HG03095 (cell line): Measurements from ENCODE around the gene GOLT1B.
A peak's percentile ranks its signal among the peaks of the same experiment; 100 is the strongest.
"Not testable (repeated sequence)": the region's sequence is repeated elsewhere in the genome, so short reads cannot be mapped to it uniquely, and the experiment has no call there.

Experiments
- ATAC-seq: cut with Tn5 transposase; IDR thresholded peaks from one replicate; pipeline ENCODE4 v1.9.1; 2021; ENCODE audit warnings: moderate library complexity; ENCODE audit not compliant: unreplicated experiment

GOLT1B gene

GRCh38 chr12:21501258-21502163 lies at the start of gene GOLT1B, which contains the start of gene RECQL:
GOLT1B (plus strand) TSS chr12:21501789; CDS start chr12:21501924, 135 bp downstream.
RECQL (minus strand) TSS chr12:21501635; CDS start chr12:21499570, 2,065 bp downstream.
- ATAC-seq: peak; percentile 99

- no peak for ATAC-seq
Measured at GRCh38 chr12:21453312-21453852, 48.2 kb upstream of the GOLT1B start.

GRCh38 chr12:21456291-21456780 lies 45.3 kb upstream of the GOLT1B start:
- no peak for ATAC-seq

GRCh38 chr12:21459474-21459873 lies 42.1 kb upstream of the GOLT1B start:
- ATAC-seq: no peak

GRCh38 chr12:21467334-21467733 lies 34.3 kb upstream of the GOLT1B start:
- not testable (repeated sequence) for ATAC-seq

GRCh38 chr12:21471294-21471693 lies 30.3 kb upstream of the GOLT1B start:
- ATAC-seq: no peak

GRCh38 chr12:21472197-21472823 lies 29.3 kb upstream of the GOLT1B start:
- no peak for ATAC-seq

- no peak for ATAC-seq
Measured at GRCh38 chr12:21475552-21475951, 26.0 kb upstream of the GOLT1B start.

- no peak for ATAC-seq
Measured at GRCh38 chr12:21476949-21477348, 24.6 kb upstream of the GOLT1B start.

- no peak for ATAC-seq
Measured at GRCh38 chr12:21478756-21479455, 22.7 kb upstream of the GOLT1B start.

- no peak for ATAC-seq
Measured at GRCh38 chr12:21483531-21483930, 18.1 kb upstream of the GOLT1B start.

GRCh38 chr12:21485998-21486397 lies 15.6 kb upstream of the GOLT1B start:
- ATAC-seq: no peak

GRCh38 chr12:21499765-21500164 lies 1.8 kb upstream of the GOLT1B start:
- ATAC-seq: no peak

- peak; percentile 0 for ATAC-seq
Measured at GRCh38 chr12:21500786-21501257, 767 bp upstream of the GOLT1B start.

- ATAC-seq: peak; percentile 4
Measured at GRCh38 chr12:21502164-21502496, 541 bp downstream of the GOLT1B start.

GRCh38 chr12:21502872-21503271 lies 1.3 kb downstream of the GOLT1B start:
- no peak for ATAC-seq

GRCh38 chr12:21505888-21506287 lies 4.3 kb downstream of the GOLT1B start:
- ATAC-seq: no peak

- ATAC-seq: no peak
Measured at GRCh38 chr12:21507849-21508248, 6.3 kb downstream of the GOLT1B start.

GRCh38 chr12:21509768-21510167 lies 8.2 kb downstream of the GOLT1B start:
- peak; percentile 91 for ATAC-seq

GRCh38 chr12:21516281-21516680 lies 14.7 kb downstream of the GOLT1B start:
- ATAC-seq: no peak

GRCh38 chr12:21518451-21518850 lies 16.9 kb downstream of the GOLT1B start:
- no peak for ATAC-seq
